Fibroblast of skin of abdomen (primary cell): Measurements from ENCODE around the gene HS2ST1.
"Not testable (repeated sequence)": the region's sequence is repeated elsewhere in the genome, so short reads cannot be mapped to it uniquely, and the experiment has no call there.

ENCODE experiments used
- DNase-seq: peaks from one replicate; pipeline ENCODE4 v3.0.0-alpha.2; 2013

The HS2ST1 gene

GRCh38 chr1:87027561-87027960 is 113.1 kb downstream of the HS2ST1 start:
- DNase-seq: not testable (repeated sequence)

GRCh38 chr1:87028576-87028975 is 114.1 kb downstream of the HS2ST1 start:
- DNase-seq: no peak

- DNase-seq: no peak
These were observed 116.6 kb downstream of the HS2ST1 start for GRCh38 chr1:87030740-87031690.

- DNase-seq: no peak
These were observed 119.9 kb downstream of the HS2ST1 start for GRCh38 chr1:87034351-87034750.

- no peak for DNase-seq
These were observed 124.7 kb downstream of the HS2ST1 start for GRCh38 chr1:87039096-87039495.

GRCh38 chr1:87042111-87042811 is 127.8 kb downstream of the HS2ST1 start:
- DNase-seq: no peak

GRCh38 chr1:87044424-87044823 is 130.0 kb downstream of the HS2ST1 start:
- DNase-seq: no peak

GRCh38 chr1:87044840-87045239 is 130.4 kb downstream of the HS2ST1 start:
- no peak for DNase-seq

GRCh38 chr1:87045761-87046304 is 131.4 kb downstream of the HS2ST1 start:
- peak; percentile 31 for DNase-seq

- DNase-seq: no peak
These were observed 132.5 kb downstream of the HS2ST1 start for GRCh38 chr1:87046951-87047350.

- no peak for DNase-seq
These were observed 133.8 kb downstream of the HS2ST1 start for GRCh38 chr1:87048237-87048636.

- no peak for DNase-seq
These were observed 137.5 kb downstream of the HS2ST1 start for GRCh38 chr1:87051965-87052364.

- DNase-seq: no peak
These were observed 138.0 kb downstream of the HS2ST1 start for GRCh38 chr1:87052400-87052799.

GRCh38 chr1:87052961-87053360 is 138.5 kb downstream of the HS2ST1 start:
- no peak for DNase-seq

GRCh38 chr1:87053446-87053845 is 139.0 kb downstream of the HS2ST1 start:
- no peak for DNase-seq

GRCh38 chr1:87056974-87057373 is 142.5 kb downstream of the HS2ST1 start:
- DNase-seq: no peak

- DNase-seq: no peak
These were observed 143.9 kb downstream of the HS2ST1 start for GRCh38 chr1:87058343-87058649.

- DNase-seq: peak; percentile 50
These were observed 147.3 kb downstream of the HS2ST1 start for GRCh38 chr1:87061742-87062156.

GRCh38 chr1:87062687-87063086 is 148.3 kb downstream of the HS2ST1 start:
- no peak for DNase-seq

- no peak for DNase-seq
These were observed 149.9 kb downstream of the HS2ST1 start for GRCh38 chr1:87064309-87064708.

- DNase-seq: no peak
These were observed 150.6 kb downstream of the HS2ST1 start for GRCh38 chr1:87064986-87065385.

GRCh38 chr1:87066708-87067107 is 152.3 kb downstream of the HS2ST1 start:
- not testable (repeated sequence) for DNase-seq

GRCh38 chr1:87072411-87072810 is 158.0 kb downstream of the HS2ST1 start:
- DNase-seq: no peak

- DNase-seq: no peak
These were observed 158.5 kb downstream of the HS2ST1 start for GRCh38 chr1:87072904-87073303.
